Stimulated activated CD4-positive, alpha-beta T cell treated with anti-CD3 and anti-CD28 coated beads, Interleukin-4, amount 100 ng/mL, for 24 hours (primary cell): ENCODE data around the gene CLMP.
"Not testable (repeated sequence)": the region's sequence is repeated elsewhere in the genome, so short reads cannot be mapped to it uniquely, and the experiment has no call there.

ENCODE experiments used
- DNase-seq: peaks from one replicate; pipeline ENCODE4 v3.0.0-alpha.2; 2020

The CLMP gene

GRCh38 chr11:123073343-123074057, 121.5 kb downstream of the CLMP start:
- no peak for DNase-seq

GRCh38 chr11:123072762-123073161, 122.3 kb downstream of the CLMP start:
- DNase-seq: no peak

- DNase-seq: no peak
Observed at GRCh38 chr11:123072332-123072761, 122.7 kb downstream of the CLMP start.

- DNase-seq: no peak
Observed at GRCh38 chr11:123069908-123070821, 124.9 kb downstream of the CLMP start.

- no peak for DNase-seq
Observed at GRCh38 chr11:123065621-123066020, 129.4 kb downstream of the CLMP start.

- DNase-seq: peak; percentile 46
Observed at GRCh38 chr11:123063826-123064657, 131.0 kb downstream of the CLMP start.

- DNase-seq: peak; percentile 51
Observed at GRCh38 chr11:123062892-123063825, 131.9 kb downstream of the CLMP start.

- DNase-seq: peak; percentile 100
Observed at GRCh38 chr11:123062158-123062891, 132.7 kb downstream of the CLMP start.

- DNase-seq: peak; percentile 77
Observed at GRCh38 chr11:123061403-123062157, 133.5 kb downstream of the CLMP start, which contains the start of gene HSPA8. Gene HSPA8 (minus strand): TSS chr11:123062136. CDS start chr11:123061324, 812 bp downstream.

- DNase-seq: peak; percentile 44
Observed at GRCh38 chr11:123060277-123061000, 134.6 kb downstream of the CLMP start.

GRCh38 chr11:123059041-123059920, 135.8 kb downstream of the CLMP start:
- DNase-seq: not testable (repeated sequence)

GRCh38 chr11:123057661-123058305, 137.3 kb downstream of the CLMP start:
- no peak for DNase-seq

- DNase-seq: no peak
Observed at GRCh38 chr11:123056835-123057491, 138.1 kb downstream of the CLMP start.

GRCh38 chr11:123055191-123055901, 139.7 kb downstream of the CLMP start:
- no peak for DNase-seq

GRCh38 chr11:123054301-123055065, 140.6 kb downstream of the CLMP start:
- DNase-seq: no peak
